ENCODE results near the gene APOO.

The APOO gene

DNA sequence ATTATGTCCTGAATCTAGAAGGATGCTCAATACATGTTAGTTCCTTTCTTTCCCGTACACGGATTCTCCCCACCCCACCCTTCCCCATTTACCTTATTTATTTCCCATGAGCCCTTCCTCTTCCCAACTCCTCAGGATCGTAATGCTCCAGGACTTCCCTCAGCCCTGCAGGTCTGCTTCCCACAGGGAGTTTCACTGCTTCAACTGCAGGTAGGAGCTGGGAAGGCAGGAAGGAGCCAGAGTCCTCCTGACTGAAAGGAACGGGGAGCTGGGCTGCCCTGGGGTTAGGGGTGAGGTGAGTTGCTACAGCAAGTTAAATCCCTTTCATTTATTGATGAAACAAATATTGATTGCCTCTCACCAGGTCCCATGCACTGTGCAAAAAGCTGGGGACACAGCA is 91.6 kb downstream of the APOO start:
- no peak overlapping the region for H3K4me3 ChIP-seq
- no peak for TF ChIP-seq POLR2AphosphoS5 (IDR thresholded peaks at IDR 0.05; ENCODE audit: borderline replicate concordance, low read depth, low read length)
- TF ChIP-seq EZH2 (IDR thresholded peaks at IDR 0.05) = no peak
- TF ChIP-seq FOXP2 (optimal IDR thresholded peaks at IDR 0.05; ENCODE audit: control extremely low read depth, extremely low read length, insufficient read depth) = no peak
- no peak for DNase-seq (ENCODE audit: low read depth, low spot score)

DNA sequence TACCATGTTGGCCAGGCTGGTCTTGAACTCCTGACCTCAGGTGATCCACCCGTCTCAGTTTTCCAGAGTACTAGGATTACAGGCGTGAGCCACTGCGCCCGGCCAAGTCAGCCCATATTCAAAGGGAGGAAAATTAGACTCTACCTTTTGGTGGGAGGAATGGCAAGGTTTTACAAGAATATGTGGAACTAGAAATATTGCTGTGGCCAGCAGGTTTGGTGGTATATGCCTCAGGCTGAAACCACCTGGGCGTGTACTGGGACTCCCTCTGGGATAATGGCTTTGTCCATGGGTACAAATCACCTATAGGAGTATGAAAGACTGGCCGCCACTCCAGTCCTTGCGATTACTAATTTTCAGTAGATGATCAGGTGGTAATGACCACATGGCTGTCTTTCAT is 92.4 kb downstream of the APOO start:
- Histone ChIP-seq H3K4me3 (no peak overlapping the region), H3K36me3 (ENCODE audit: insufficient read depth, low read length) (no peaks in the 10 kb centered on the region), H3K9me3 (ENCODE audit: low read depth, low read length) (no peaks in the 10 kb centered on the region), H3K27ac (no peak overlapping the region), H3K9ac (ENCODE audit: insufficient read length) (no peak overlapping the region)
- TF ChIP-seq FOXP2 (optimal IDR thresholded peaks at IDR 0.05; ENCODE audit: control extremely low read depth, extremely low read length, insufficient read depth) = no peak
- no peak for TF ChIP-seq POLR2AphosphoS5 (IDR thresholded peaks at IDR 0.05; ENCODE audit: borderline replicate concordance, low read depth, low read length)
- TF ChIP-seq EZH2 (IDR thresholded peaks at IDR 0.05) = no peak
- no peak for DNase-seq (ENCODE audit: low read depth, low spot score)

More for the DNA sequence above, 91.6 kb downstream of the APOO start:
- Histone ChIP-seq H3K36me3 (ENCODE audit: insufficient read depth, low read length) (no peaks in the 10 kb centered on the region), H3K9me3 (ENCODE audit: low read depth, low read length) (no peaks in the 10 kb centered on the region), H3K9ac (ENCODE audit: insufficient read length) (no peak overlapping the region), H3K27ac (no peak overlapping the region)

DNA sequence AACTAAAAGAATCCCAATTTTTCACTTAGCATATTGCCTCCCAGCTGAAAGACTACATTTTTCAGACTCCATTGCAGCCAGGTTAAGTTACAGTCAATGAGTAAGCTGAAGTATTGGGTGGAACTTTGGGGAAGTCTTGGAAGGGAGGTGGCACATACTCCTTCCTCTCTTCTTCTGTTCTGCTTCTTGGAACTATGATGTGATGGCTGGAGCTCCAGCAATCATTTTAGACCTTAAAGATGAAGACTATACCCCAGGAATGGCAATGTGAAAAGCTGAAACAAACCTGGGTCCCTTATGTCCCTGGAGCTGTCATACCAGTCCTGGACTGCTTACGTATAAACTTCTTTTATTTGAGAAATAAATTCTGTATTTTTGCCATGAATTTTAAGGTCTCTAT is 93.9 kb downstream of the APOO start:
- Histone ChIP-seq H3K9ac (ENCODE audit: insufficient read length) (no peak overlapping the region), H3K9me3 (ENCODE audit: low read depth, low read length) (no peaks in the 10 kb centered on the region)

GRCh38 chrX:23811656-23812055 is 96.1 kb downstream of the APOO start:
- H3K4me3 ChIP-seq = no peak overlapping the region
- TF ChIP-seq FOXP2 (optimal IDR thresholded peaks at IDR 0.05; ENCODE audit: control extremely low read depth, extremely low read length, insufficient read depth) (no peak), POLR2AphosphoS5 (IDR thresholded peaks at IDR 0.05; ENCODE audit: borderline replicate concordance, low read depth, low read length) (no peak), EZH2 (IDR thresholded peaks at IDR 0.05) (no peak)
- H3K27ac ChIP-seq = peak overlapping the region; percentile 44; the same call in 1 of the 2 replicates

More for the DNA sequence above, 93.9 kb downstream of the APOO start:
- TF ChIP-seq FOXP2 (optimal IDR thresholded peaks at IDR 0.05; ENCODE audit: control extremely low read depth, extremely low read length, insufficient read depth) = no peak
- Histone ChIP-seq H3K4me3 (no peak overlapping the region), H3K27ac (no peak overlapping the region), H3K36me3 (ENCODE audit: insufficient read depth, low read length) (no peaks in the 10 kb centered on the region)
- DNase-seq (ENCODE audit: low read depth, low spot score) = no peak

DNA sequence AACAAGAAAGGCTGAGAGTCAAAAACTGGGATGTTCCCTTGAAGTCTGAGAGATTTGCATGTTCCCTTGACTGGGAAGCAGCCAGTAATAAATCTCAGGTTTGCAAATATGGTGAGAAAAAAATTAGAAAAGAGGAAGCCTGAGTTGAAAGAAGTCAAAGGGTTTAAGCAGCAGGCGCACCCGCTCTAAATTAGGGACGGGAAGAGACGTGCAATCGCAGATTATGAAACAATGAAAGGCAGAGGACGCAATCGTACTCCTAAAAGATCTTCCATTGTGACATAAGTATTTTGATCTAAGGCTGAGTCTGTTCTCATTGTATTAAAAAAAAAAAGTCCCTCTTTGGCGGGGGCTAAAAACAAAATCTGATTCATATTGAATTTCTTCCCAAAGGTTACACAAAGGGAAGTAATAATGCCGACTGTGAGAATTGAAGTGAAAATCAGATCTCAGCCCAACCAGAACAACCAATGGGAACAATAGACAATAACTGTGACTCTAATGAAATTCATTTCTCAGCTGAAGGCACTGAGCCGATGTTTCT is 96.6 kb downstream of the APOO start:
- no peak for TF ChIP-seq EZH2 (IDR thresholded peaks at IDR 0.05)
- no peak for TF ChIP-seq POLR2AphosphoS5 (IDR thresholded peaks at IDR 0.05; ENCODE audit: borderline replicate concordance, low read depth, low read length)
- no peak for TF ChIP-seq FOXP2 (optimal IDR thresholded peaks at IDR 0.05; ENCODE audit: control extremely low read depth, extremely low read length, insufficient read depth)
- H3K9me3 ChIP-seq (ENCODE audit: low read depth, low read length) = no peaks in the 10 kb centered on the region
- peak overlapping the region; percentile 44; the same call in 1 of the 2 replicates for H3K27ac ChIP-seq
- H3K4me3 ChIP-seq = peak overlapping the region; percentile 48; the same call in 1 of the 2 replicates
- no peak for DNase-seq (ENCODE audit: low read depth, low spot score)
- no peaks in the 10 kb centered on the region for H3K36me3 ChIP-seq (ENCODE audit: insufficient read depth, low read length)
- H3K9ac ChIP-seq (ENCODE audit: insufficient read length) = peak overlapping the region; percentile 13

More at GRCh38 chrX:23811656-23812055, 96.1 kb downstream of the APOO start:
- Histone ChIP-seq H3K36me3 (ENCODE audit: insufficient read depth, low read length) (no peaks in the 10 kb centered on the region), H3K9me3 (ENCODE audit: low read depth, low read length) (no peaks in the 10 kb centered on the region), H3K9ac (ENCODE audit: insufficient read length) (no peak overlapping the region)
- no peak for DNase-seq (ENCODE audit: low read depth, low spot score)

DNA sequence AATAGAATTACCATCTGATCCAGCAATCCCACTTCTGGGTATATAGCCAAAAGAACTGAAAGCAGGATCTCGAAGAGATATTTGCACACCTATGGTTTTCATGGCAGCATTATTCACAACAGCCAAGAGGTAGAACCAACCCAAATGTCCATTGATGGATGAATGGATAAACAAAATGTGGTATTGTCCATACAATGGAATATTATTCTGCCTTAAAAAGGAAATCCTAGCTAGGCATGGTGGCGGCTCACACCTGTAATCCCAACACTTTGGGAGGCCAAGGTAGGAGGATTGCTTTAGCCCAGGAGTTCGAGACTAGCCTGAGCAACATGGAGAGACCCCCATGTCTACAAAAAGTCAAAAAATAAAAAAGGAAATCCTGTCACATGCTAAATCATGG is 97.5 kb downstream of the APOO start:
- no peak for DNase-seq (ENCODE audit: low read depth, low spot score)
- Histone ChIP-seq H3K4me3 (no peak overlapping the region), H3K36me3 (ENCODE audit: insufficient read depth, low read length) (no peaks in the 10 kb centered on the region), H3K9ac (ENCODE audit: insufficient read length) (no peak overlapping the region), H3K9me3 (ENCODE audit: low read depth, low read length) (no peaks in the 10 kb centered on the region), H3K27ac (no peak overlapping the region)
- TF ChIP-seq FOXP2 (optimal IDR thresholded peaks at IDR 0.05; ENCODE audit: control extremely low read depth, extremely low read length, insufficient read depth) (no peak), POLR2AphosphoS5 (IDR thresholded peaks at IDR 0.05; ENCODE audit: borderline replicate concordance, low read depth, low read length) (no peak), EZH2 (IDR thresholded peaks at IDR 0.05) (no peak)

- no peak for DNase-seq (ENCODE audit: low read depth, low spot score)
- TF ChIP-seq FOXP2 (optimal IDR thresholded peaks at IDR 0.05; ENCODE audit: control extremely low read depth, extremely low read length, insufficient read depth) (no peak), EZH2 (IDR thresholded peaks at IDR 0.05) (no peak), POLR2AphosphoS5 (IDR thresholded peaks at IDR 0.05; ENCODE audit: borderline replicate concordance, low read depth, low read length) (no peak)
- Histone ChIP-seq H3K36me3 (ENCODE audit: insufficient read depth, low read length) (no peaks in the 10 kb centered on the region), H3K9me3 (ENCODE audit: low read depth, low read length) (no peaks in the 10 kb centered on the region), H3K9ac (ENCODE audit: insufficient read length) (no peak overlapping the region), H3K27ac (no peak overlapping the region), H3K4me3 (no peak overlapping the region)
Observed at GRCh38 chrX:23805389-23805788, 102.3 kb downstream of the APOO start.

- Histone ChIP-seq H3K4me3 (no peak overlapping the region), H3K9me3 (ENCODE audit: low read depth, low read length) (no peaks in the 10 kb centered on the region), H3K36me3 (ENCODE audit: insufficient read depth, low read length) (no peaks in the 10 kb centered on the region), H3K27ac (peak overlapping the region; percentile 89), H3K9ac (ENCODE audit: insufficient read length) (no peak overlapping the region)
- TF ChIP-seq POLR2AphosphoS5 (IDR thresholded peaks at IDR 0.05; ENCODE audit: borderline replicate concordance, low read depth, low read length) (no peak), FOXP2 (optimal IDR thresholded peaks at IDR 0.05; ENCODE audit: control extremely low read depth, extremely low read length, insufficient read depth) (no peak), EZH2 (IDR thresholded peaks at IDR 0.05) (no peak)
- no peak for DNase-seq (ENCODE audit: low read depth, low spot score)
Observed at GRCh38 chrX:23804578-23804977, 103.2 kb downstream of the APOO start.

GRCh38 chrX:23803931-23804381 is 103.8 kb downstream of the APOO start:
- peak overlapping the region; percentile 89 for H3K27ac ChIP-seq
- no peak for DNase-seq (ENCODE audit: low read depth, low spot score)

More at GRCh38 chrX:23803931-23804381, 103.8 kb downstream of the APOO start:
- Histone ChIP-seq H3K4me3 (no peak overlapping the region), H3K9me3 (ENCODE audit: low read depth, low read length) (no peaks in the 10 kb centered on the region), H3K36me3 (ENCODE audit: insufficient read depth, low read length) (no peaks in the 10 kb centered on the region), H3K9ac (ENCODE audit: insufficient read length) (no peak overlapping the region)
- no peak for TF ChIP-seq FOXP2 (optimal IDR thresholded peaks at IDR 0.05; ENCODE audit: control extremely low read depth, extremely low read length, insufficient read depth)
- TF ChIP-seq POLR2AphosphoS5 (IDR thresholded peaks at IDR 0.05; ENCODE audit: borderline replicate concordance, low read depth, low read length) = no peak
- no peak for TF ChIP-seq EZH2 (IDR thresholded peaks at IDR 0.05)
